ENCODE results near the gene CDC37L1.
A peak's percentile ranks its signal among the peaks of the same experiment; 100 is the strongest.

CDC37L1 gene

DNA sequence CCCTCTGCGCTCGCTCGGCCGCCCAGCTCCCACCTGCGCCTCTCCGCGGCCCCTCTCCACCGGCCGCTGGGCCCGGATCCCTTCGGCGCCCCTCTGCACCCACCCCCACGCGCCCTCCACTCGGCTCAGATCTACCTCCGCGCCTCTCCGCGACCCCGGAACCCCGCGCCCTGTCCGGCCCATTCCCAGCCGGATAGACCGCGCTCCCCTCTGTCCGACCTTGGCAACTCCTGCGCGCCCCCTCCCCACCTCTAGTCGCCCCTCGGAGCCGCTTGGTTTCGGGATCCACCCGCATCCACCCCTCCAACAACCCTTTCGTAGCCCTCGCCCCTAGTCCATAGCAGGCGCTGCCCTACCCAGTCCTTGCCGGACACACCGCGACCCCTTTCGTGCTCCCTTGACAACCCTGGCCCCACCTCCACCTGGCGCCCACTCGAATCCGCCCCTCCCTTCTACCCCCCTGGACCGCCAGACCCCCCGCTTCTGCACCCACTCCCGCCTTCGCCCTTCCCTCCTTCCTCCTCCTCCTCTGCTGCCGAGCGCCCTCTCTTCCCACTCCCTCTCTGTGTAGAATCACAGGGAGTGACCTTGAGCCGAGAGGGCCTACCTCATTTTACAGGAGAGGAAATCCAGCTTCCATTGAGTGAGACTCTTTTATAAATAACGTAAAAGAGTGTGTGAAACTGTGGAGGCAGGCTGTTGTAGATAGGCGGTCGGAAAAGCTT, 62.2 kb downstream of the CDC37L1 start:
- ChIA-PET POLR2A (ENCODE audit: low non-redundant PET) (interaction anchor here (0.6 kb wide), 1 partner anchor 469 kb away, joined by 3 read pairs; no protein-coding TSS in a partner anchor), CTCF (interaction anchor here (0.5 to 0.7 kb wide), 3 partner anchors 8 to 66 kb away, joined by 3 to 5 read pairs (median 4); no protein-coding TSS in a partner anchor)
- peak overlapping the region; percentile 93 for H3K27ac ChIP-seq
- no peak for DNase-seq (ENCODE audit: low spot score)
- TF ChIP-seq, protein P1, sequence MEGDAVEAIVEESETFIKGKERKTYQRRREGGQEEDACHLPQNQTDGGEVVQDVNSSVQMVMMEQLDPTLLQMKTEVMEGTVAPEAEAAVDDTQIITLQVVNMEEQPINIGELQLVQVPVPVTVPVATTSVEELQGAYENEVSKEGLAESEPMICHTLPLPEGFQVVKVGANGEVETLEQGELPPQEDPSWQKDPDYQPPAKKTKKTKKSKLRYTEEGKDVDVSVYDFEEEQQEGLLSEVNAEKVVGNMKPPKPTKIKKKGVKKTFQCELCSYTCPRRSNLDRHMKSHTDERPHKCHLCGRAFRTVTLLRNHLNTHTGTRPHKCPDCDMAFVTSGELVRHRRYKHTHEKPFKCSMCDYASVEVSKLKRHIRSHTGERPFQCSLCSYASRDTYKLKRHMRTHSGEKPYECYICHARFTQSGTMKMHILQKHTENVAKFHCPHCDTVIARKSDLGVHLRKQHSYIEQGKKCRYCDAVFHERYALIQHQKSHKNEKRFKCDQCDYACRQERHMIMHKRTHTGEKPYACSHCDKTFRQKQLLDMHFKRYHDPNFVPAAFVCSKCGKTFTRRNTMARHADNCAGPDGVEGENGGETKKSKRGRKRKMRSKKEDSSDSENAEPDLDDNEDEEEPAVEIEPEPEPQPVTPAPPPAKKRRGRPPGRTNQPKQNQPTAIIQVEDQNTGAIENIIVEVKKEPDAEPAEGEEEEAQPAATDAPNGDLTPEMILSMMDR (conservative IDR thresholded peaks at IDR 0.05; ENCODE audit: low read depth), result no peak

DNA sequence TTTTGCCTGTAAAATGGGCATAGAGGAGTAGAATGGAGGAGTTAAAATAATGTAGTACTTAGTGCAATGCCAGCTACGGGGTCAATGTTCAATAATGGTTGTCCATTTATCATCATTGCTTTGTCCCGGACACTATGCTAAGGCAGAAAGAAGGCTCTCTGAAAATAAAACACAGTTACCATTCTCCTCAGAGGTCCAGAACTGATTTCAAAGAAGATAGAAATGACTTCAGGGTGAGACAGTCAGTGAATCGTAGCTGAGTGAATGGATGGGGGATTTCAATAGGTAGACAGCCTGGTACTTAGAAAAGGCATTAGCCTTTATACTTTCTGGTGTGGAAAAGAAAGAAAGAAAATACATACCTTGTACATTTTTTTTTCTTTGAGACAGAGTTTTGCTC, 62.9 kb downstream of the CDC37L1 start:
- TF ChIP-seq, protein P1 (conservative IDR thresholded peaks at IDR 0.05; ENCODE audit: low read depth), result no peak
- no peak for DNase-seq (ENCODE audit: low spot score)
- CTCF ChIA-PET, result interaction anchor here (0.7 kb wide), 1 partner anchor 1643 kb away, joined by 4 read pairs; no protein-coding TSS in a partner anchor
- POLR2A ChIA-PET (ENCODE audit: low non-redundant PET), result interaction anchor here (0.6 kb wide), 1 partner anchor 469 kb away, joined by 3 read pairs; no protein-coding TSS in a partner anchor
- H3K27ac ChIP-seq, result peak overlapping the region; percentile 84

DNA sequence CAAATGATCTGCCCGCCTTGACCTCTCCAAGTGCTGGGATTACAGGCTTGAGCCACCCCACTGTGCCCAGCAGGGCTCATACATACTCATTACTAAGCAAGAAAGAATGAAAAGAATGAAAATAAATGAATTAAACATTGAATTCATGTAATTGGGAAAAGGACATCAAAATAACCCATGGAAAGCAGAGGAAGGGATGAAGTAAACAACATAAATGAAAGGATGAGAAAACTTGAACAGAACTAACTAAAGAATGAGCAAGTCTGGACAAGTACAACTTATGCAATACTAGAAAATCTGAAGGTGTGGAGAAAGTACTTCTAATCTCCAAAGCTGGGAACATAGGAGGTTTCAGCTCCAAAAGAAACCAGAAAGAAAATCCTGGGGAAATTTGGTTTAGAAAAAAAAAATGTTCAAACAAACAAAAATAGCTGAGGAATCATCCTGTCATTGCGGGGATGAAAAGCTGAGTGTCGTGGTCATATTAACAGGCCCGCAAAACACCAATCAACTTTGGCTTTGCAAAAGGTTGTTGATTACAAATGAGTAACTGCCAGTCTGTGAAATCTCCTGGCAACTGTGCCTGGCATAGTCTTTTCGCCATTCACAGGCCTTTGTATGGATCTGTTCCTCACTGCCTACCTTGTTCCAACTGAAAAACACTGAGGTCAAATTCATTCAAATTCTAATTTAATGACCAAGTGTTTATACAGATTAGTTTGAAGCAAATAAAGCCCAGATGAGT, 63.9 kb downstream of the CDC37L1 start:
- POLR2A ChIA-PET (ENCODE audit: low non-redundant PET), result no interaction called here
- H3K27ac ChIP-seq, result peak overlapping the region; percentile 84
- TF ChIP-seq, protein P1 (conservative IDR thresholded peaks at IDR 0.05; ENCODE audit: low read depth), result no peak
- DNase-seq (ENCODE audit: low spot score), result peak; percentile 29
- CTCF ChIA-PET, result interaction anchor here (0.6 to 0.7 kb wide), 2 partner anchors 245 to 1642 kb away, joined by 4 read pairs; no protein-coding TSS in a partner anchor

DNA sequence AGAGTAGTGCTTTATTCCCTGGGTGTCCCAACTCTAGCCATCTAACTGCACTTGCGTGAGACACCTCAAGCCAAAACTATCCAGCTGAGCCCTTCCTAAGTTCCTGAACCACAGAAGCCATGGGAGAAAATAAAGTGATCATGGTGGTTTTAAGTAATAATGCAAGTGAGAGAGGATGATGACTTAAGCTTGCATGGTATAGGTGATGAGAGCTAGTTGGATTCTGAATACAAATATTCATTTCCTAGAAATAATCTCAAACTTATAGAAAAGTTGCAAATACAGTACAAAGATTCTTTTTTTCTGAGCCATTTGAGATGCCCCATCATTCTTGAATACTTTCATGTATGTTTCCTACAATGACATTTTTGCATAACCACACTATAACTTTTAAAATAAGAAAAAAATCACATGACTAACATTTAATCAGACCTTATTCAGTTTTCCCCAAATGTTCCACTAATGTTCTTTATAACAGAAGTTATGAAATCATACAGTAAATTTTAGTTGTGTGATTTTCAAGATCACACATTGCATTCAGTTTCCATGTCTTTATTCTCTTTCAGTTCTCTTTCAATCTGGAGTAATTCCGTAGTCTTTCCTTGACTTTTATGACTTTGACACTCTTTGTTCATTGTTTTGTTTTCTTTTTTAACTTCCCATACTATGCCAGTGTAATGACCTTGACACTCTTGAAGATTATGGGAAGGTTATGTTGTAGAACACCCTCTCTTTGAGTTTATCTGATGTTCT, 67.1 kb downstream of the CDC37L1 start:
- TF ChIP-seq, protein P1 (conservative IDR thresholded peaks at IDR 0.05; ENCODE audit: low read depth), result no peak
- ChIA-PET CTCF (no interaction called here), POLR2A (ENCODE audit: low non-redundant PET) (no interaction called here)
- DNase-seq (ENCODE audit: low spot score), result no peak
- H3K27ac ChIP-seq, result no peak overlapping the region

DNA sequence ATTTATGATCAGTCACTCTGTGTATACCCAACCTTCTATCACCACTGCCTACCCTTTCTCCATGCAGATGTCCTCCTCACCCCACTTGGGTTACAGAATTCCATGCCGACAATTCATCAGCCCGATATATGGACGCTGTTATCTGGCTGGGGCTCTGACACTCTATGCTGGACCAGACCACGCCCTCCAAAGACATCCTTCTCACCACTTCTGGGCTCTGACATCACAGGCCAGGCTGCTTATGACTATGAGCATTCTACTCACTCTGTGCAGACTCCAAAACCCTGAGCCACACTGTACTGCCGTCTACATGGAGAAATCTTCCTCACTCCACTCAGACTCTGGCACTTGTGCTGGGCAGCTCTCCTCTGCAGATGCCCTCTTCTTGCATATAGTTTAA, 69.2 kb downstream of the CDC37L1 start:
- TF ChIP-seq, protein P1 (conservative IDR thresholded peaks at IDR 0.05; ENCODE audit: low read depth), result no peak
- DNase-seq (ENCODE audit: low spot score), result no peak
- ChIA-PET CTCF (no interaction called here), POLR2A (ENCODE audit: low non-redundant PET) (no interaction called here)
- H3K27ac ChIP-seq, result no peak overlapping the region
